Middle frontal gyrus (tissue), 1 donor: ENCODE data around the gene ZCCHC17.

Source experiments
- DNase-seq: peaks from one replicate; pipeline ENCODE4 v3.0.0-alpha.2; 2015; ENCODE audit warnings: low spot score; ENCODE audit errors: extremely low spot score

Gene ZCCHC17

GRCh38 chr1:31302709-31303441 is 6.0 kb downstream of the ZCCHC17 start:
- DNase-seq, result no peak

- DNase-seq, result no peak
Measured at GRCh38 chr1:31306278-31306677, 9.4 kb downstream of the ZCCHC17 start.

DNA sequence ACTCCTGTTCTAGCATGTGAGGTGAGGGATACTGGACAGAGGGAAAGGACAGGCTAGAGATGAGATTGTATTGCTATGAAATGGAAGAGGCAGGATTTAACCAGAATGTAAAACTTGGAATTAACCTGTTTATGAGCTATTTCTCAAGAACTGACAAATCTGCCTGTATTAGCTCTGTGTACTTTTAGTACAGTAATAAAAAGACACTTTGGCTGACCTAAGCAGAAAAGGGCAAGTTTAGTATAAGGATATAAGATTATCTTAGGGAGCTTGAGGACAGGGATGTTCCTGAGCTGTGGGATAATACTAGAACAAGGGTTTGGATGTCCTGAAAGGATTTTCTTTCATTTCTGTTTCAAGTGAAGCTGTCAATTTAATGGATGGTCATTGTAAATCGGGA is 11.2 kb downstream of the ZCCHC17 start:
- DNase-seq, result no peak

GRCh38 chr1:31310198-31310597 is 13.4 kb downstream of the ZCCHC17 start:
- DNase-seq, result no peak

GRCh38 chr1:31315902-31316301 is 19.1 kb downstream of the ZCCHC17 start:
- no peak for DNase-seq

DNA sequence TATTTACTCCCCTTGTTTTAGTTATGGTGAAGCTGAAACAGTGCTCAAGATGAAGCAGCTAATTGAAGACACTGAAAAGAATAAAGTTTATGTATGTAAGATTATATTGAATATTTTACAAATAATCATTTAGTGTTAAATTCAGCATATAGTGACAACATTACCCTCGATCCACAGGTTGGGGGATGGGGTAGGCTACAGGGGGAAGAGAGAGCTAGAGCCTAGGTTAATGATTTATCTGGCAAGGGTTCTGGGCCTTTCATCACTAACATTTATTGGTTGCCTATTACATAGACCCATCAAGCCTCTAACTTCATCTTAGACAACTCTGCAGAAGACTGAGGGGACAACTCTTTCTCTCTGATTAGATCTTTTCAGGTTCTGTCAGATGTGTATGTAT is 21.3 kb downstream of the ZCCHC17 start:
- no peak for DNase-seq

DNA sequence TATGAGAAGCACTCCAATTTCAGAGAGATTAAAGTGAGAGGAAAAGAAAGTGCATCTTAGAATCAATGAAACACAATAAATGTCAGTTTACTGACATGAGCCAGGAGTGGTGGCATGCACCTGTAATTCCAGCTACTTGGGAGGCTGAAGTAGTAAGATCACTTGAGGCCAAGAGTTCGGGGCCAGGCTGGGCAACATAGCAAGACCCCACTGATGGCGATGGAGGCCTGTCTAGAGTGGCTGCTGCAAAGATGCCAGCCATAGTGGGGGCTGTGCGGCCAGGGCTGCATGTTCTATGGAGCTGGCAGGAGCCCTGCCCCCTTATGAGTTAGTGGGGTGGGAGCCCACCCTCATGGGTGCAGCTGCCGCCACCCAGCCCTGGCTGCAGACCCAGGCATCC is 27.3 kb downstream of the ZCCHC17 start:
- DNase-seq, result no peak

GRCh38 chr1:31324992-31325391 is 28.2 kb downstream of the ZCCHC17 start:
- DNase-seq, result no peak

DNA sequence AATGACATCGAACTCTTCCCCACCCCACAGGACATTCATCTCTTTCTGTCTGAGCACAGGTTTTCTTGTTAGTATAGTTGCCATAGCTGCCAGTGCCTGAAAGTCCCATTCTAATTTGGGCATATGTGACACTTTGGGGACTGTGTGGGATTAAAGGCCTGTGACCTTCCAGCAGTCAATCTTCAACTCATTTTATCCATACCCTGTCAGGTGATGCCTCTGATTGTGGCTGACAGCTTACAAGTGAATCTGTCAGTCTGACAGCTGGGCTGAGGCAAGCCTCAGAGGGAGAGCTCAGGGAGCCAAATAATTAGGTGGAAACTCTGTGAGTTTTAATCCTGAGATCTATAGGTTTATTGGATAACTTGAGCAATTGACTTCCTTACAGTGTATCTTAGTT is 29.6 kb downstream of the ZCCHC17 start:
- DNase-seq, result no peak

- no peak for DNase-seq
Measured at GRCh38 chr1:31327381-31327780, 30.5 kb downstream of the ZCCHC17 start.

GRCh38 chr1:31335007-31335406 is 38.2 kb downstream of the ZCCHC17 start:
- DNase-seq, result peak; percentile 53

GRCh38 chr1:31336687-31337467 is 40.0 kb downstream of the ZCCHC17 start:
- DNase-seq, result no peak

- DNase-seq, result no peak
Measured at GRCh38 chr1:31344503-31344902, 47.7 kb downstream of the ZCCHC17 start.

- no peak for DNase-seq
Measured at GRCh38 chr1:31345635-31346034, 48.8 kb downstream of the ZCCHC17 start.

DNA sequence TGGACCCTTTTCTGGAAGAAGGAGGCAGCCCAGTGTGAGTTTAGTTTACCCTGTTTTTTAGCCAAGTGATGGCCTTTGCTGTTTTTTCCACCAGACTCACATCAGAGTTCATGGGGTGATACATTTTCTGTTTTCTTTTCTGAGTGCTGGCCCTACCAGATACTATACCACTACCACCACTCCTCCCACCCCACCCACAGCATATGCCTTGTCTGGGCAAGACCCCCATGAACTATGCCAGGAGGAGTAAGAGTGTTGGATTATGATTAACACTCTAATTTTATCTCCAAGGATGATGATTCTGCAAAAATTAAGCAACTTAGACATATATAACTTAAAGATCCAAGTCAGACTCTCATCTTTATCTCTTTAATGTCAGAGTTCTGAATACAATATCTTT is 50.0 kb downstream of the ZCCHC17 start:
- DNase-seq, result no peak

- DNase-seq, result no peak
Measured at GRCh38 chr1:31348449-31348848, 51.6 kb downstream of the ZCCHC17 start.

- no peak for DNase-seq
Measured at GRCh38 chr1:31354283-31354682, 57.5 kb downstream of the ZCCHC17 start.

DNA sequence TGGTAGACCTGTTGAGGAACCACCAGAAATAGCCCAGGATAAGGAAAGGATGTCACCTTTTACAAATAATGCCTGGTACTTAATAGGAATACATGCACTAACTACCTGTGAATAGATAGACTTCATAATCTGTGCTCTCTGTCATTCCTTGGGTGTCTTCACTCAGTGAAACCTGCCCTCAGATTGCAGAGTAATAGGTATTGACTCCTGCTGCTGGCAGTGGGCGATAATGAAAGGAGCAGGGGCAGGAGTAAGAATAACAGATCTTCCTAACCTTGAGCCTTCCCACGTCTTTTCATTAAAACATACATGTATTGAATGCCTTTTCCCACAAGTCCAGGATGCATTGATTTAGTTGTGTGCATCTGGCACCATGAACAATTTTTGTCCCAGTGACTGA is 59.6 kb downstream of the ZCCHC17 start:
- DNase-seq, result no peak

- DNase-seq, result no peak
Measured at GRCh38 chr1:31361607-31362006, 64.8 kb downstream of the ZCCHC17 start.

- no peak for DNase-seq
Measured at GRCh38 chr1:31362032-31362431, 65.2 kb downstream of the ZCCHC17 start.

DNA sequence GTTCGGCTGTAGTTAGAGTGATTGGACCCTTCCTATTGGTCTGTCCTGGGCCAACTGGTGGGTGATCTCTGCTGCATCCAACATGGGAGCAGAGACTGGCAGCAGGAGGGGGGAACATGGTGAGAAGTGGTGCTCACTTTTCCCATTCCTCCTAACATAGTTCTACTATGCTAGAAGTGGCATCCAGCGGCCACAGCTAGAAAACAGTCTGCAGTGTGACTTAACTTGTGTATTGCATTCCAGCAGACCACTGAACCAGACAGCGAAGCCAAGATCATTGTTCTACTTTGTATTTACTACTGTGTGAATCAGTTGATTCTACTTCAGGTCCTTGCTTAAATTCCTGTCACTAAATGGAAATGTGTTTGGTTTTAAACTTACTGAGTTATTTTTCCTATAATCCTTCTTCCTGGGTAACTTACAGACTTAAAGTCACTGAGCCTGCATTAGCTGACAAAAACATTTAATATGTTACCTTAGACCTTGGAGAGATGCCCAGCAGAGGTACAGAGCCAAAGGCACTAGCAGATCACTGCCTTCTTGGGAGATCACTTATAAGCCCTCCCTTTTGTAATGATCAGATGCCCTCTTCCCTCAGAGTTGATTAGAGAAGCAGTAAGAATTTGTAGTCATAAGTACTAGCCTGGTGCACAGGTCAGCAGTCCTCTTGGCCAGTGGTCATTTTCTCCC is 67.9 kb downstream of the ZCCHC17 start:
- no peak for DNase-seq

GRCh38 chr1:31366796-31367195 is 70.0 kb downstream of the ZCCHC17 start:
- no peak for DNase-seq
